Neural progenitor cell (in vitro differentiated cells): Measurements from ENCODE around the gene CCR7. TPM values are rescaled to one million over a fixed set of nuclear protein-coding genes. Genes with fewer than 3 reads are reported as not detected.

ENCODE experiments used
- DNase-seq: peaks from one replicate; pipeline ENCODE4 v3.0.0-alpha.2; 2016; ENCODE audit warnings: low spot score
- H2AFZ ChIP-seq: fragments of 200-600 bp; sonication (generic); replicated peaks from 2 replicates; pipeline ENCODE4 v1.6.1; 2016; ENCODE audit warnings: antibody characterized with exemption
- H3F3A ChIP-seq: fragments of 200-600 bp; sonication (generic); 2 replicates; pipeline ENCODE4 v1.6.1; 2016; ENCODE audit warnings: antibody characterized with exemption, low read depth
- H3K27ac ChIP-seq: fragments of 200-600 bp; sonication (generic); 2 replicates; pipeline ENCODE4 v1.5.1; 2016; ENCODE audit warnings: mild to moderate bottlenecking
- H3K27me3 ChIP-seq: fragments of 200-600 bp; sonication (generic); 2 replicates; pipeline ENCODE4 v1.6.1; 2016; ENCODE audit warnings: mild to moderate bottlenecking, moderate library complexity
- H3K36me3 ChIP-seq: fragments of 200-600 bp; sonication (generic); 2 replicates; pipeline ENCODE4 v1.5.1; 2016
- H3K4me1 ChIP-seq: fragments of 200-600 bp; sonication (generic); 2 replicates; pipeline ENCODE4 v1.6.1; 2016; ENCODE audit warnings: mixed run types
- H3K4me2 ChIP-seq: fragments of 200-600 bp; sonication (generic); 2 replicates; pipeline ENCODE4 v1.6.1; 2016
- H3K4me3 ChIP-seq: fragments of 200-600 bp; sonication (generic); 2 replicates; pipeline ENCODE4 v1.5.1; 2016
- H3K79me2 ChIP-seq: fragments of 200-600 bp; sonication (generic); 2 replicates; pipeline ENCODE4 v1.6.1; 2016; ENCODE audit warnings: low read depth
- H3K9ac ChIP-seq: fragments of 200-600 bp; sonication (generic); 2 replicates; pipeline ENCODE4 v1.6.1; 2016
- H3K9me3 ChIP-seq: fragments of 200-600 bp; sonication (generic); 2 replicates; pipeline ENCODE4 v1.5.1; 2016; ENCODE audit warnings: low read depth
- H4K20me1 ChIP-seq: fragments of 200-600 bp; sonication (generic); 2 replicates; pipeline ENCODE4 v1.6.1; 2016; ENCODE audit warnings: low read depth
- H3K27ac Mint-ChIP-seq: 3 replicates; pipeline ENCODE4 v1.8.0; 2021; ENCODE audit warnings: mixed read lengths
- H3K27me3 Mint-ChIP-seq: 2 replicates; pipeline ENCODE4 v1.8.0; 2022; ENCODE audit warnings: low read depth, mild to moderate bottlenecking, inconsistent platforms, moderate library complexity, mixed read lengths; ENCODE audit not compliant: insufficient read depth
- H3K36me3 Mint-ChIP-seq: 3 replicates; pipeline ENCODE4 v1.8.0; 2021; ENCODE audit warnings: mixed read lengths
- H3K4me1 Mint-ChIP-seq: 3 replicates; pipeline ENCODE4 v1.8.0; 2021; ENCODE audit warnings: mixed read lengths
- H3K4me3 Mint-ChIP-seq: 3 replicates; pipeline ENCODE4 v1.8.0; 2021; ENCODE audit warnings: mild to moderate bottlenecking, moderate library complexity, mixed read lengths
- H3K9me3 Mint-ChIP-seq: 3 replicates; pipeline ENCODE4 v1.8.0; 2020; ENCODE audit warnings: mixed read lengths
- EZH2 ChIP-seq: fragments of 200-600 bp; sonication (generic); IDR thresholded peaks from 2 replicates; pipeline ENCODE4 v1.6.1; 2017; ENCODE audit warnings: antibody characterized with exemption, mild to moderate bottlenecking, moderate library complexity
- EZH2phosphoT487 ChIP-seq: fragments of 200-600 bp; sonication (generic); IDR thresholded peaks from 2 replicates; pipeline ENCODE4 v1.6.1; 2017; ENCODE audit warnings: antibody characterized with exemption
- total RNA-seq: library from RNA; depleted of rRNA; stranded (reverse); fragments of >200 nt; gene quantifications from 2 replicates; pipeline ENCODE4 v1.2.3, GENCODE V29; 2015; ENCODE audit warnings: low replicate concordance
- TF ChIP-seq, protein P1 (sequence below): fragments of 200-600 bp; sonication (generic); IDR thresholded peaks from 2 replicates; pipeline ENCODE4 v1.5.1; 2017; ENCODE audit warnings: antibody characterized with exemption, mild to moderate bottlenecking

Gene CCR7
- total RNA-seq, 1 donor from 2014 or later: not detected

GRCh38 chr17:40582328-40582901, 17.1 kb upstream of the CCR7 start:
- Mint-ChIP-seq H3K36me3 (no peaks in the 10 kb centered on the region), H3K27me3 (peaks cover 2% of the 10 kb centered on the region), H3K9me3 (peaks cover 16% of the 10 kb centered on the region), H3K4me3 (no peak overlapping the region), H3K27ac (no peak overlapping the region), H3K4me1 (no peaks in the 10 kb centered on the region)
- H3K4me2 ChIP-seq: no peak overlapping the region
- no peaks in the 10 kb centered on the region for H3K9me3 ChIP-seq
- no peaks in the 10 kb centered on the region for H3K4me1 ChIP-seq
- no peak for DNase-seq
- no peak overlapping the region for H3K27ac ChIP-seq
- no peaks in the 10 kb centered on the region for H3K79me2 ChIP-seq
- no peaks in the 10 kb centered on the region for H4K20me1 ChIP-seq
- no peak for TF ChIP-seq EZH2phosphoT487
- TF ChIP-seq, protein P1, sequence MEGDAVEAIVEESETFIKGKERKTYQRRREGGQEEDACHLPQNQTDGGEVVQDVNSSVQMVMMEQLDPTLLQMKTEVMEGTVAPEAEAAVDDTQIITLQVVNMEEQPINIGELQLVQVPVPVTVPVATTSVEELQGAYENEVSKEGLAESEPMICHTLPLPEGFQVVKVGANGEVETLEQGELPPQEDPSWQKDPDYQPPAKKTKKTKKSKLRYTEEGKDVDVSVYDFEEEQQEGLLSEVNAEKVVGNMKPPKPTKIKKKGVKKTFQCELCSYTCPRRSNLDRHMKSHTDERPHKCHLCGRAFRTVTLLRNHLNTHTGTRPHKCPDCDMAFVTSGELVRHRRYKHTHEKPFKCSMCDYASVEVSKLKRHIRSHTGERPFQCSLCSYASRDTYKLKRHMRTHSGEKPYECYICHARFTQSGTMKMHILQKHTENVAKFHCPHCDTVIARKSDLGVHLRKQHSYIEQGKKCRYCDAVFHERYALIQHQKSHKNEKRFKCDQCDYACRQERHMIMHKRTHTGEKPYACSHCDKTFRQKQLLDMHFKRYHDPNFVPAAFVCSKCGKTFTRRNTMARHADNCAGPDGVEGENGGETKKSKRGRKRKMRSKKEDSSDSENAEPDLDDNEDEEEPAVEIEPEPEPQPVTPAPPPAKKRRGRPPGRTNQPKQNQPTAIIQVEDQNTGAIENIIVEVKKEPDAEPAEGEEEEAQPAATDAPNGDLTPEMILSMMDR: no peak
- no peak for TF ChIP-seq EZH2
- no peak overlapping the region for H3K4me3 ChIP-seq
- H3K36me3 ChIP-seq: no peaks in the 10 kb centered on the region
- no peaks in the 10 kb centered on the region for H3F3A ChIP-seq
- H3K9ac ChIP-seq: no peak overlapping the region
- H2AFZ ChIP-seq: no peak overlapping the region
- H3K27me3 ChIP-seq: no peaks in the 10 kb centered on the region

DNA sequence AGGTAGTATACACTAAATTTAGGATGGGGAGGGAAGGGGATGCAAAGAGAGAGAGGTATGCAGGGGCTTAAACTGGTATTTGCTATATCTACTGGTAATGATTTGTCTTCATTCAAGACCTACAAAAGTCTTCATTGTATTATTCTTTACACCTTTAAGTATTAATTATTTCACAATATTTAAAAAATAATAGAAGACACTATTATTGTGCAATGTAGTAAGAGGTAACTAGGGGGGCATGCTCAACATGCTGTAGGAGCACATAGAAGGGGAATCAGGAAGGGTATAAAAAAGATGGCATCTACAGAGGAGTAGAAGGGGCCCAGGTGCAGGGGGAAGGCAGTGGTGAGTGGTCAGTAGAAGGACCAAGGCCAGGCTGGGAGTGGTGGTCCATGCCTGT, 14.9 kb upstream of the CCR7 start:
- TF ChIP-seq EZH2phosphoT487: no peak
- no peak for TF ChIP-seq EZH2
- TF ChIP-seq, protein P1: no peak
- Histone ChIP-seq H3K4me3 (no peak overlapping the region), H3K4me2 (no peak overlapping the region), H3K27ac (no peak overlapping the region), H3K4me1 (no peaks in the 10 kb centered on the region), H3F3A (no peaks in the 10 kb centered on the region), H3K27me3 (no peaks in the 10 kb centered on the region), H3K79me2 (no peaks in the 10 kb centered on the region), H2AFZ (no peak overlapping the region), H3K9ac (no peak overlapping the region), H3K9me3 (no peaks in the 10 kb centered on the region), H4K20me1 (no peaks in the 10 kb centered on the region), H3K36me3 (no peaks in the 10 kb centered on the region)
- Mint-ChIP-seq H3K36me3 (no peaks in the 10 kb centered on the region), H3K27me3 (peaks cover 2% of the 10 kb centered on the region), H3K4me1 (no peaks in the 10 kb centered on the region), H3K9me3 (peaks cover 19% of the 10 kb centered on the region), H3K27ac (no peak overlapping the region), H3K4me3 (no peak overlapping the region)
- no peak for DNase-seq

- Histone ChIP-seq H3K4me1 (no peaks in the 10 kb centered on the region), H4K20me1 (no peaks in the 10 kb centered on the region), H2AFZ (no peak overlapping the region), H3F3A (no peaks in the 10 kb centered on the region), H3K27ac (no peak overlapping the region), H3K36me3 (peaks cover 3% of the 10 kb centered on the region), H3K4me3 (no peak overlapping the region), H3K79me2 (no peaks in the 10 kb centered on the region), H3K4me2 (no peak overlapping the region), H3K9ac (no peak overlapping the region), H3K9me3 (peaks cover 6% of the 10 kb centered on the region), H3K27me3 (no peaks in the 10 kb centered on the region)
- no peak for DNase-seq
- TF ChIP-seq, protein P1: no peak
- no peak for TF ChIP-seq EZH2
- no peak for TF ChIP-seq EZH2phosphoT487
- Mint-ChIP-seq H3K4me3 (no peak overlapping the region), H3K36me3 (no peaks in the 10 kb centered on the region), H3K9me3 (peaks cover 20% of the 10 kb centered on the region), H3K27ac (no peak overlapping the region), H3K4me1 (no peaks in the 10 kb centered on the region), H3K27me3 (peaks cover 2% of the 10 kb centered on the region)
Observed at GRCh38 chr17:40579471-40579870, 14.2 kb upstream of the CCR7 start.
